VCaP (cell line): ENCODE measurements around the gene MGARP.

Source experiments
- H3K27ac ChIP-seq: fragments of 450-650 bp; 2 replicates; pipeline ENCODE4 v1.5.1; 2017
- CTCF ChIP-seq: fragments of 450-650 bp; conservative IDR thresholded peaks from 2 replicates; pipeline ENCODE4 v1.5.1; 2017; ENCODE audit warnings: mild to moderate bottlenecking, moderate library complexity

MGARP gene

GRCh38 chr4:139315221-139315675 is 35.2 kb upstream of the MGARP start:
- H3K27ac ChIP-seq = peak overlapping the region; percentile 29; the same call in 1 of the 2 replicates
- no peak for TF ChIP-seq CTCF

- peak overlapping the region; percentile 50 for H3K27ac ChIP-seq
- TF ChIP-seq CTCF = no peak
Measured at GRCh38 chr4:139314047-139314800, 34.2 kb upstream of the MGARP start.

- peak overlapping the region; percentile 50 for H3K27ac ChIP-seq
Measured at GRCh38 chr4:139313414-139313813, 33.4 kb upstream of the MGARP start.

- no peak for TF ChIP-seq CTCF
Measured at GRCh38 chr4:139312552-139313332, 32.7 kb upstream of the MGARP start.

GRCh38 chr4:139311909-139312308 is 31.9 kb upstream of the MGARP start:
- peak overlapping the region; percentile 50 for H3K27ac ChIP-seq
- no peak for TF ChIP-seq CTCF

More at GRCh38 chr4:139312552-139313332, 32.7 kb upstream of the MGARP start:
- H3K27ac ChIP-seq = peak overlapping the region; percentile 50

GRCh38 chr4:139304920-139305319 is 24.9 kb upstream of the MGARP start:
- no peak overlapping the region for H3K27ac ChIP-seq
- no peak for TF ChIP-seq CTCF

- peak; percentile 12; the same call in 1 of the 2 replicates for TF ChIP-seq CTCF
Measured at GRCh38 chr4:139301821-139302611, 22.0 kb upstream of the MGARP start, which contains the start of gene NDUFC1. Gene NDUFC1 (minus strand): TSS chr4:139302477. CDS start chr4:139295798, 6,679 bp downstream.

More at GRCh38 chr4:139301821-139302611, 22.0 kb upstream of the MGARP start, which contains the start of gene NDUFC1:
- H3K27ac ChIP-seq = peak within 1 kb of the TSS; percentile 92
